OCI-LY7 (cell line): ENCODE results near the gene ITGA8. TPM values are rescaled to one million over a fixed set of nuclear protein-coding genes. Genes with fewer than 3 reads are reported as not detected.

Source experiments
- BruUV-seq: library from RNA; stranded (reverse); fragments of 400-500 nt; replicated peaks from 2 replicates; lab custom pipeline; 2021; lab: Mats Ljungman, UMichigan
- CTCF ChIA-PET: fragments of 300-600 bp; sonication (Branson Sonifier 250); formaldehyde crosslinking; loops from one replicate; lab custom pipeline; 2022; ENCODE audit warnings: antibody characterized with exemption; ENCODE audit not compliant: unreplicated experiment; lab: Charles Lee
- POLR2A ChIA-PET: fragments of 300-600 bp; sonication (Branson Sonifier 250); formaldehyde crosslinking; loops from one replicate; lab custom pipeline; 2022; ENCODE audit warnings: antibody characterized with exemption; lab: Charles Lee
- DNase-seq: peaks from one replicate; pipeline ENCODE4 v3.0.0-alpha.2; 2015; ENCODE audit warnings: low spot score
- H2AFZ ChIP-seq: fragments of 200-600 bp; sonication (generic), shearing (Covaris generic); 2 replicates; pipeline ENCODE4 v1.6.1; 2014; ENCODE audit warnings: mild to moderate bottlenecking, antibody characterized with exemption, low read length, moderate library complexity
- H3K27ac ChIP-seq: fragments of 200-600 bp; sonication (generic); 2 replicates; pipeline ENCODE4 v1.5.1; 2014; ENCODE audit warnings: mixed run types, low read depth, mild to moderate bottlenecking, moderate library complexity, low read length, inconsistent platforms; ENCODE audit not compliant: poor library complexity, severe bottlenecking
- H3K36me3 ChIP-seq: fragments of 200-600 bp; sonication (generic); 2 replicates; pipeline ENCODE4 v1.6.1; 2014; ENCODE audit warnings: mild to moderate bottlenecking, antibody characterized with exemption, low read length, moderate library complexity, mixed read lengths; ENCODE audit not compliant: insufficient read depth
- H3K4me1 ChIP-seq: fragments of 200-600 bp; sonication (generic); 2 replicates; pipeline ENCODE4 v1.5.1; 2014; ENCODE audit warnings: mild to moderate bottlenecking, low read length; ENCODE audit not compliant: insufficient read depth, poor library complexity, severe bottlenecking
- H3K4me2 ChIP-seq: fragments of 200-600 bp; sonication (generic); 2 replicates; pipeline ENCODE4 v1.6.1; 2014; ENCODE audit warnings: mild to moderate bottlenecking, low read length
- H3K4me3 ChIP-seq: fragments of 200-600 bp; sonication (generic); 2 replicates; pipeline ENCODE4 v1.5.1; 2014; ENCODE audit warnings: mild to moderate bottlenecking, low read depth, low read length; ENCODE audit not compliant: poor library complexity, severe bottlenecking
- H3K79me2 ChIP-seq: fragments of 200-600 bp; sonication (generic); 2 replicates; pipeline ENCODE4 v1.6.1; 2016; ENCODE audit warnings: low read depth, mild to moderate bottlenecking, low read length, moderate library complexity, mixed read lengths; ENCODE audit not compliant: insufficient read depth
- H3K9me2 ChIP-seq: fragments of 200-600 bp; sonication (generic); 2 replicates; pipeline ENCODE4 v1.6.1; 2016; ENCODE audit warnings: mild to moderate bottlenecking, low read length, mixed read lengths; ENCODE audit not compliant: insufficient read depth
- H3K9me3 ChIP-seq: fragments of 200-600 bp; sonication (generic); 2 replicates; pipeline ENCODE4 v1.6.1; 2014; ENCODE audit warnings: mild to moderate bottlenecking, mixed run types, low read length, mixed read lengths
- H4K20me1 ChIP-seq: fragments of 200-600 bp; sonication (generic); 2 replicates; pipeline ENCODE4 v1.6.1; 2014; ENCODE audit warnings: mild to moderate bottlenecking, antibody characterized with exemption, low read length, moderate library complexity, mixed read lengths; ENCODE audit not compliant: insufficient read depth
- EZH2phosphoT487 ChIP-seq: fragments of 200-600 bp; sonication (generic); IDR thresholded peaks from 2 replicates; pipeline ENCODE4 v1.6.1; 2018; ENCODE audit warnings: low read depth, borderline replicate concordance, mild to moderate bottlenecking, mixed run types, antibody characterized with exemption, low read length, moderate library complexity, mixed read lengths
- intact Hi-C: fragments of 100-400 bp; cut with micrococcal nuclease; formaldehyde crosslinking; loops from one replicate; pipeline ENCODE4 v1.10.0; 2022; ENCODE audit not compliant: unreplicated experiment
- total RNA-seq, 2 experiments: library from RNA; depleted of rRNA in 1 of 2; stranded (reverse); fragments of >200 nt in 1 of 2; shearing (Covaris generic) in 1 of 2; gene quantifications; 2 replicates each; pipeline ENCODE4 v1.2.3, GENCODE V29; 2014 to 2022
- TF ChIP-seq, protein P1 (sequence below): fragments of 200-600 bp; sonication (generic); conservative IDR thresholded peaks from 2 replicates; pipeline ENCODE4 v1.5.1; 2014; ENCODE audit warnings: mild to moderate bottlenecking, antibody characterized with exemption, low read length, moderate library complexity, mixed read lengths

ITGA8 gene
- total RNA-seq, 2 experiments from 2014 or later: not detected

- BruUV-seq: no TSS peak
- Histone ChIP-seq H3K36me3 (no peaks in the 10 kb centered on the region), H2AFZ (no peak overlapping the region), H3K79me2 (no peaks in the 10 kb centered on the region), H3K4me1 (no peaks in the 10 kb centered on the region), H3K9me3 (no peaks in the 10 kb centered on the region), H3K4me3 (no peak overlapping the region), H3K27ac (no peak overlapping the region), H4K20me1 (no peaks in the 10 kb centered on the region), H3K4me2 (no peak overlapping the region), H3K9me2 (no peaks in the 10 kb centered on the region)
- POLR2A ChIA-PET: interaction anchor here (1.3 kb wide), 1 partner anchor 14 kb away, joined by 3 read pairs; no protein-coding TSS in a partner anchor
- intact Hi-C loops: no loop called here
- TF ChIP-seq, protein P1, sequence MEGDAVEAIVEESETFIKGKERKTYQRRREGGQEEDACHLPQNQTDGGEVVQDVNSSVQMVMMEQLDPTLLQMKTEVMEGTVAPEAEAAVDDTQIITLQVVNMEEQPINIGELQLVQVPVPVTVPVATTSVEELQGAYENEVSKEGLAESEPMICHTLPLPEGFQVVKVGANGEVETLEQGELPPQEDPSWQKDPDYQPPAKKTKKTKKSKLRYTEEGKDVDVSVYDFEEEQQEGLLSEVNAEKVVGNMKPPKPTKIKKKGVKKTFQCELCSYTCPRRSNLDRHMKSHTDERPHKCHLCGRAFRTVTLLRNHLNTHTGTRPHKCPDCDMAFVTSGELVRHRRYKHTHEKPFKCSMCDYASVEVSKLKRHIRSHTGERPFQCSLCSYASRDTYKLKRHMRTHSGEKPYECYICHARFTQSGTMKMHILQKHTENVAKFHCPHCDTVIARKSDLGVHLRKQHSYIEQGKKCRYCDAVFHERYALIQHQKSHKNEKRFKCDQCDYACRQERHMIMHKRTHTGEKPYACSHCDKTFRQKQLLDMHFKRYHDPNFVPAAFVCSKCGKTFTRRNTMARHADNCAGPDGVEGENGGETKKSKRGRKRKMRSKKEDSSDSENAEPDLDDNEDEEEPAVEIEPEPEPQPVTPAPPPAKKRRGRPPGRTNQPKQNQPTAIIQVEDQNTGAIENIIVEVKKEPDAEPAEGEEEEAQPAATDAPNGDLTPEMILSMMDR: no peak
- no peak for TF ChIP-seq EZH2phosphoT487
- CTCF ChIA-PET: no interaction called here
- DNase-seq: no peak
Measured at GRCh38 chr10:15474671-15475070, 245.1 kb downstream of the ITGA8 start.

- TF ChIP-seq, protein P1: no peak
- TF ChIP-seq EZH2phosphoT487: no peak
Measured at GRCh38 chr10:15473396-15473767, 246.3 kb downstream of the ITGA8 start.

GRCh38 chr10:15472431-15473395 lies 247.0 kb downstream of the ITGA8 start:
- H3K4me2 ChIP-seq: no peak overlapping the region
- no peaks in the 10 kb centered on the region for H3K36me3 ChIP-seq
- no TSS peak for BruUV-seq
- H3K9me3 ChIP-seq: no peaks in the 10 kb centered on the region
- no peaks in the 10 kb centered on the region for H3K9me2 ChIP-seq
- no peak overlapping the region for H2AFZ ChIP-seq
- CTCF ChIA-PET: no interaction called here
- POLR2A ChIA-PET: no interaction called here
- no peak for DNase-seq
- no peak for TF ChIP-seq EZH2phosphoT487
- TF ChIP-seq, protein P1: no peak
- H3K4me1 ChIP-seq: no peaks in the 10 kb centered on the region
- H3K4me3 ChIP-seq: no peak overlapping the region
- intact Hi-C loops: no loop called here
- no peak overlapping the region for H3K27ac ChIP-seq
- H3K79me2 ChIP-seq: no peaks in the 10 kb centered on the region
- no peaks in the 10 kb centered on the region for H4K20me1 ChIP-seq

More at GRCh38 chr10:15473396-15473767, 246.3 kb downstream of the ITGA8 start:
- Histone ChIP-seq H3K4me2 (no peak overlapping the region), H2AFZ (no peak overlapping the region), H3K79me2 (no peaks in the 10 kb centered on the region), H3K4me1 (no peaks in the 10 kb centered on the region), H3K9me2 (no peaks in the 10 kb centered on the region), H3K4me3 (no peak overlapping the region), H4K20me1 (no peaks in the 10 kb centered on the region), H3K27ac (no peak overlapping the region), H3K36me3 (no peaks in the 10 kb centered on the region), H3K9me3 (no peaks in the 10 kb centered on the region)
- no TSS peak for BruUV-seq
- CTCF ChIA-PET: no interaction called here
- POLR2A ChIA-PET: no interaction called here
- intact Hi-C loops: no loop called here
- DNase-seq: no peak
